Endothelial cell of umbilical vein (primary cell): Measurements from ENCODE around the gene MCRIP2.

Experiments used
- EZH2 ChIP-seq: IDR thresholded peaks from 2 replicates; pipeline ENCODE4 v1.6.1; 2012; ENCODE audit warnings: borderline replicate concordance, low read depth, mild to moderate bottlenecking, moderate library complexity, low read length, inconsistent platforms; ENCODE audit not compliant: severe bottlenecking
- JUN ChIP-seq: IDR thresholded peaks from 2 replicates; pipeline ENCODE4 v1.6.1; 2011; ENCODE audit warnings: borderline replicate concordance, low read depth; ENCODE audit not compliant: insufficient read length, insufficient read depth
- POLR2AphosphoS5 ChIP-seq: IDR thresholded peaks from 2 replicates; pipeline ENCODE4 v1.6.1; 2012; ENCODE audit warnings: low read depth, mild to moderate bottlenecking, control low read depth, low read length, moderate library complexity; ENCODE audit not compliant: insufficient read depth
- TF ChIP-seq, protein P1 (sequence below), 2 donors: IDR thresholded peaks; 1 replicate in 1 of 2; 2 replicates in 1 of 2; pipeline ENCODE4 v1.5.1; 2011; ENCODE audit warnings: low read length in 2 of 2, mild to moderate bottlenecking in 2 of 2, moderate library complexity in 2 of 2, control low read depth in 1 of 2, inconsistent platforms in 1 of 2, low read depth in 1 of 2; ENCODE audit not compliant: insufficient read depth in 1 of 2; ENCODE audit errors: extremely low read depth in 1 of 2
- TF ChIP-seq, protein P2 (sequence below): IDR thresholded peaks from 2 replicates; pipeline ENCODE4 v1.6.1; 2011; ENCODE audit not compliant: insufficient read depth, insufficient read length

DNA sequence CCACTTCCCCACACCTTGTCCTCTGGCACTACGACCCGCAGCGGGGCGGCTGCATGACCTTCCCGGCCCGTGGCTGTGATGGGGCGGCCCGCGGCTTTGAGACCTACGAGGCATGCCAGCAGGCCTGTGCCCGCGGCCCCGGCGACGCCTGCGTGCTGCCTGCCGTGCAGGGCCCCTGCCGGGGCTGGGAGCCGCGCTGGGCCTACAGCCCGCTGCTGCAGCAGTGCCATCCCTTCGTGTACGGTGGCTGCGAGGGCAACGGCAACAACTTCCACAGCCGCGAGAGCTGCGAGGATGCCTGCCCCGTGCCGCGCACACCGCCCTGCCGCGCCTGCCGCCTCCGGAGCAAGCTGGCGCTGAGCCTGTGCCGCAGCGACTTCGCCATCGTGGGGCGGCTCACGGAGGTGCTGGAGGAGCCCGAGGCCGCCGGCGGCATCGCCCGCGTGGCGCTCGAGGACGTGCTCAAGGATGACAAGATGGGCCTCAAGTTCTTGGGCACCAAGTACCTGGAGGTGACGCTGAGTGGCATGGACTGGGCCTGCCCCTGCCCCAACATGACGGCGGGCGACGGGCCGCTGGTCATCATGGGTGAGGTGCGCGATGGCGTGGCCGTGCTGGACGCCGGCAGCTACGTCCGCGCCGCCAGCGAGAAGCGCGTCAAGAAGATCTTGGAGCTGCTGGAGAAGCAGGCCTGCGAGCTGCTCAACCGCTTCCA is 8.1 kb upstream of the MCRIP2 start:
- TF ChIP-seq POLR2AphosphoS5, result no peak
- TF ChIP-seq, protein P1, sequence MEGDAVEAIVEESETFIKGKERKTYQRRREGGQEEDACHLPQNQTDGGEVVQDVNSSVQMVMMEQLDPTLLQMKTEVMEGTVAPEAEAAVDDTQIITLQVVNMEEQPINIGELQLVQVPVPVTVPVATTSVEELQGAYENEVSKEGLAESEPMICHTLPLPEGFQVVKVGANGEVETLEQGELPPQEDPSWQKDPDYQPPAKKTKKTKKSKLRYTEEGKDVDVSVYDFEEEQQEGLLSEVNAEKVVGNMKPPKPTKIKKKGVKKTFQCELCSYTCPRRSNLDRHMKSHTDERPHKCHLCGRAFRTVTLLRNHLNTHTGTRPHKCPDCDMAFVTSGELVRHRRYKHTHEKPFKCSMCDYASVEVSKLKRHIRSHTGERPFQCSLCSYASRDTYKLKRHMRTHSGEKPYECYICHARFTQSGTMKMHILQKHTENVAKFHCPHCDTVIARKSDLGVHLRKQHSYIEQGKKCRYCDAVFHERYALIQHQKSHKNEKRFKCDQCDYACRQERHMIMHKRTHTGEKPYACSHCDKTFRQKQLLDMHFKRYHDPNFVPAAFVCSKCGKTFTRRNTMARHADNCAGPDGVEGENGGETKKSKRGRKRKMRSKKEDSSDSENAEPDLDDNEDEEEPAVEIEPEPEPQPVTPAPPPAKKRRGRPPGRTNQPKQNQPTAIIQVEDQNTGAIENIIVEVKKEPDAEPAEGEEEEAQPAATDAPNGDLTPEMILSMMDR (IDR thresholded peaks at IDR 0.05; ENCODE audit: extremely low read depth in 1 of 2, insufficient read depth in 1 of 2, low read depth in 1 of 2, low read length in 2 of 2), result no peak
- no peak for TF ChIP-seq EZH2
- no peak for TF ChIP-seq JUN
- TF ChIP-seq, protein P2, sequence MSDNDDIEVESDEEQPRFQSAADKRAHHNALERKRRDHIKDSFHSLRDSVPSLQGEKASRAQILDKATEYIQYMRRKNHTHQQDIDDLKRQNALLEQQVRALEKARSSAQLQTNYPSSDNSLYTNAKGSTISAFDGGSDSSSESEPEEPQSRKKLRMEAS, result no peak
